AG10803 (cell line): ENCODE data around the gene GTPBP6.

Experiments used
- DNase-seq: peaks from one replicate; pipeline ENCODE4 v3.0.0; 2010; ENCODE audit warnings: low read depth
- H3K4me3 ChIP-seq: 2 replicates; pipeline ENCODE4 v1.5.1; 2011; ENCODE audit warnings: mild to moderate bottlenecking, low read length, control low read depth
- CTCF ChIP-seq: conservative IDR thresholded peaks from 2 replicates; pipeline ENCODE4 v1.5.1; 2011; ENCODE audit warnings: mild to moderate bottlenecking, low read length, control low read depth, inconsistent platforms

The GTPBP6 gene

DNA sequence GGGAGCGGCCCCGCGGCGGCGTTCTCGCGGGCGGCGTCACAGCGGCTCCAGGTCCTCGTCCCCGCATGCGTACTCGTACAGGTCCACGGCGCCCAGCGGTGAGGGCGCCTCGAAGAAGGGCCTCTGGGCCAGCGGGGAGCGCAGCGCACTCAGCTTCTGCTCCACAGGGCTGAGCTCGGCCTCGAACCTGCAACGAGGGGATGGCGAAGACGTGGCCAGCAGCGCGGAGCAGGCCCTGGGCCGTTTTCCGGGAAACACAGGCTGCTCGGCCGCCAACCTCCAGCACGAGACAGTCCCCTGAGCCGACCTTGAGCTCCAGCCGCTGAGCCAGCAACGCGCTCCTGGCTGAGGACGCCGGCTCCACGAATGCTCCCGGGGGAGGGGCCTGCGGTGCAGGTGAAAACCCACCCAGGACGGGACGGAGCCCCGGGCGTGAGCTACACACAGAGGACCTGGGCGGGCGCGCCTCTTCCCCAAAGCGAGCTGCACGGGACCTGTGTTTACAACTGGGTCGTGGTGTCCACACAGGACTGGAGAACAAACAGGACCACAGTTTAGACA, 15.8 kb upstream of the GTPBP6 start:
- DNase-seq, result no peak
- no peak for TF ChIP-seq CTCF
- no peak overlapping the region for H3K4me3 ChIP-seq

- no peak overlapping the region for H3K4me3 ChIP-seq
- no peak for DNase-seq
- TF ChIP-seq CTCF, result no peak
Measured at GRCh38 chrX:333611-334311, 15.2 kb upstream of the GTPBP6 start.

- H3K4me3 ChIP-seq, result no peak overlapping the region
- DNase-seq, result no peak
- TF ChIP-seq CTCF, result no peak
Measured at GRCh38 chrX:332916-333610, 14.5 kb upstream of the GTPBP6 start.

DNA sequence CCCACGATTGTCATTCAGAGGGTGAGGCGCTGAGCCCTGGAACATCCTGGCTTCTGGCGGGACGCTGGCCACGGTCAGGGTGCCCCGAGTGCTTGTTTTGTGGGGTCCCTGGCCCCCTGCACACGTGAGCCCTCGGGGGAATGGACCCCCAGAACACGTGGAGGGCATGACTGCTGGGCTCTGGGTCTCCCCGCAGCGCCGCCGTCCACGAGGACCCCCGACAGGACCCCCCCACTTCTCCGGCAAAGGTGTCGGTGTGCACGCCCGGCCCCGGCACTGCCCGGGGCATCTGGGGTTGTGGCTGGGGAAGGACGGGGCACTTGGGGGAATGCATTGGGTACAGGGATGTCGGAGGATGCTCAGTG, 13.9 kb upstream of the GTPBP6 start:
- DNase-seq, result no peak
- no peak for TF ChIP-seq CTCF

GRCh38 chrX:331825-332495, 13.4 kb upstream of the GTPBP6 start:
- DNase-seq, result no peak
- H3K4me3 ChIP-seq, result peak overlapping the region; percentile 17; the same call in 1 of the 2 replicates

More for the DNA sequence above, 13.9 kb upstream of the GTPBP6 start:
- no peak overlapping the region for H3K4me3 ChIP-seq

DNA sequence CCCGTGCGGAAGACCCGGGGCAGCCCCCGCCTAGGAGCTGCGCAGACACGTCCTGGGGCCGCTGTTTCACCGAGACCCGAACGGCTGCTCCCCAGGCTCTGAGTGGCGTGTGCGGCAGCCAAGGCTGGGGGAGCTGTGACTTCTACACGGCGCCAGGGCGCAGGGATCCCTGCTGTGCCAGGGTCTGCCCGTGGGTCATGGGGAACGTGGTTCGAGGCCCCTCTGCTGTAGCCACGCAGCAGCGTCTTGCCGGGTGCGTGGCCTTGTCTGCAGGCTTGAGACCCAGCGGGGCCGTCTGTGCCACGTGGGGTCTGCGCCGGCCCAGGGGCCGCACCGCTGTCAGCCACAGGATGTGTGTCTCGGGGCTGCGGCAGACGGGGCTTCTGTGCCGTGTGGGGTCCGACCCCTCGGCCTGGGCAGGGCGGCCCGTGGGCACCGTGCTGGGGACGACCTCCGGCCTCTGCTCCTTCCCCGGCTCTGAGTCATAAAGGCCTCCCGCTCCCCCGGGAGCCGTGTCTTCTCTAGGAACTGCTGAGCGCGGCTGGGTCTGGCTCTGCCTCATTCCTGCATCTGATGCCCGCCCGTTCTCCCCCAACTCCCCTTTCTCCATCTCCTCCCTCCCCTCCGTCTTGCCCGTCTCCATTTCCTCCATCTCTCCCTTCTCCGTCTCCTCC, 12.7 kb upstream of the GTPBP6 start:
- DNase-seq, result peak; percentile 39
- TF ChIP-seq CTCF, result no peak
- peak overlapping the region; percentile 23 for H3K4me3 ChIP-seq

More at GRCh38 chrX:331825-332495, 13.4 kb upstream of the GTPBP6 start:
- TF ChIP-seq CTCF, result no peak
